Brain microvascular endothelial cell (primary cell): ENCODE results near the gene DMPK.

Source experiments
- DNase-seq: peaks from one replicate; pipeline ENCODE4 v3.0.0-alpha.2; 2020
- H3K27ac ChIP-seq: fragments of 250-450 bp; sonication (Bioruptor Pico); 2 replicates; pipeline ENCODE4 v1.5.1; 2020; ENCODE audit warnings: mild to moderate bottlenecking, moderate library complexity
- H3K27me3 ChIP-seq: fragments of 250-450 bp; sonication (Bioruptor Pico); replicated peaks from 2 replicates; pipeline ENCODE4 v1.5.1; 2020; ENCODE audit warnings: mild to moderate bottlenecking
- H3K36me3 ChIP-seq: fragments of 250-450 bp; sonication (Bioruptor Pico); replicated peaks from 2 replicates; pipeline ENCODE4 v1.5.1; 2020; ENCODE audit warnings: mild to moderate bottlenecking
- H3K4me3 ChIP-seq: 2 replicates; pipeline ENCODE4 v1.5.1; 2011; ENCODE audit warnings: low read depth, mild to moderate bottlenecking, control low read depth, low read length, moderate library complexity
- in situ Hi-C: cut with HindIII; loops from 2 replicates; pipeline ENCODE4 v1.10.0; 2017; ENCODE audit warnings: low sequenced_read_pairs, low pct_ligation_motif_present
- TF ChIP-seq, protein P1 (sequence below): IDR thresholded peaks from 2 replicates; pipeline ENCODE4 v1.5.1; 2011; ENCODE audit warnings: low read depth, mild to moderate bottlenecking, moderate library complexity, low read length, control low read depth, inconsistent platforms; ENCODE audit errors: missing control alignments

The DMPK gene

DNA sequence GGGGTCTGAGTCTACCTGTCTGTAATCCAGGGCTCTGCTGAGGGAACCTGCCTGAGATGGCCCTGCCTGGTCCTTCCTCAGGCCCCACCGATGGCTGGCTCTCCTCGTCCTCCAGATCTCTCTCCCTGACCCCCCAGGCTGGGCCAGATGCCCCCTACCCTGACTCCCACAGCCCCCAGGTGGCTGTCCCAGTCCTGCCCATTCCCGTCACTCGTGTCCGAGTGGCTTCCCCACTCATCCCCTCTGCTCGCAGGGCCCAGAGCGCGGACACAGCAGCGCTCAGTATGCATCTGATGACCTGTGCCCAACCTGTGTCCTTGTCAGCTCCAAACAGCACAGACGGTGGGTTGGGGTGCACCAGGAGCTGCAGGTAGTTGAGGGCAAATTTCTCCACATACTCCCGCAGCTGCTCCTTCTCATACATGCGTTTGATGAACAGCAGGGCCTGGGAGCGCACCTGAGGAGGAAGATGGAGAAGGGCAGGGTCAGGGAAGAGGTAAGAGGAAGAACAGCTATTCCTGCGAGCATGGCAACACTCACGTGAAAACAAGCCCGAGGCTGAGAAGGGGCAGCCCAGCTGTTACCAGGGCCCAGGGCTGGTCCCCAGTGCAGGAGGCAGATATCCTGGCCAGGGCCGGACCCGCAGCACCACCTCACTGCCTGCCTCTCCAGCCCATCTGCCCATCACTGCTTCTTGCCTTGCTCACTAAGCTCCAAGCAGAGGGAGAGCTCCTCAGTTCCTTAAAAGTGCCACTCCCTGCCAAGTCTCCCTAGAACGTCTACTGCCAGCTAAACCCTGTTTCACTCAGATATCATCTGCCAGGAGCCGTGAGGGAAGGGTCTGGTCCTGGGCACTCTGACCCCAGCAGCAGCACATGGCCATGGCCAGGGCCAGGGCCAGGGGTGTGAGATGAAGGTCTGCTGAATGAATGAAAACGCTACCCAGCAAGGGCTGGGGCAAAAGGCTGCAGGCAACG lies 43.9 kb upstream of the DMPK start:
- H3K27me3 ChIP-seq, result no peaks in the 10 kb centered on the region
- TF ChIP-seq, protein P1, sequence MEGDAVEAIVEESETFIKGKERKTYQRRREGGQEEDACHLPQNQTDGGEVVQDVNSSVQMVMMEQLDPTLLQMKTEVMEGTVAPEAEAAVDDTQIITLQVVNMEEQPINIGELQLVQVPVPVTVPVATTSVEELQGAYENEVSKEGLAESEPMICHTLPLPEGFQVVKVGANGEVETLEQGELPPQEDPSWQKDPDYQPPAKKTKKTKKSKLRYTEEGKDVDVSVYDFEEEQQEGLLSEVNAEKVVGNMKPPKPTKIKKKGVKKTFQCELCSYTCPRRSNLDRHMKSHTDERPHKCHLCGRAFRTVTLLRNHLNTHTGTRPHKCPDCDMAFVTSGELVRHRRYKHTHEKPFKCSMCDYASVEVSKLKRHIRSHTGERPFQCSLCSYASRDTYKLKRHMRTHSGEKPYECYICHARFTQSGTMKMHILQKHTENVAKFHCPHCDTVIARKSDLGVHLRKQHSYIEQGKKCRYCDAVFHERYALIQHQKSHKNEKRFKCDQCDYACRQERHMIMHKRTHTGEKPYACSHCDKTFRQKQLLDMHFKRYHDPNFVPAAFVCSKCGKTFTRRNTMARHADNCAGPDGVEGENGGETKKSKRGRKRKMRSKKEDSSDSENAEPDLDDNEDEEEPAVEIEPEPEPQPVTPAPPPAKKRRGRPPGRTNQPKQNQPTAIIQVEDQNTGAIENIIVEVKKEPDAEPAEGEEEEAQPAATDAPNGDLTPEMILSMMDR, result no peak
- DNase-seq, result no peak
- no peak overlapping the region for H3K4me3 ChIP-seq
- in situ Hi-C loops, result no loop called here
- H3K36me3 ChIP-seq, result peaks cover 63% of the 10 kb centered on the region
- H3K27ac ChIP-seq, result no peak overlapping the region

DNA sequence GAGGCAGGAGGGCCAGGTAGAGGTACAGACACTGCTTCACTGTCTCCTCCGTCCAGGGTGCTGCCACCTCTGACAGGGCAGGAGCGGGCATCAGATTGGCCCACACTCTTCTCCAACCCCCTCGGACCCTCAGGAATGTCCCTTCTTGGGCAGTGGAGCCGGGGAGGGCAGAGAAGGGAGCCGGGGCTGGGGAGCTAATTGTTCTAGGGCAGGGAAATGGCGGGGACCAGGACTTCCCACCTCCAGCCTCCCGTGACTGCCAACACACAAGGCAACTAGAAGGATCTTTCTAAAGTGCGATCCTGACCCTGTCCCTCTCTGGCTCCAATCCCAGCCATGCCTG lies 42.9 kb upstream of the DMPK start:
- Histone ChIP-seq H3K36me3 (peaks cover 65% of the 10 kb centered on the region), H3K27me3 (no peaks in the 10 kb centered on the region), H3K27ac (no peak overlapping the region), H3K4me3 (no peak overlapping the region)
- no peak for DNase-seq
- TF ChIP-seq, protein P1, result no peak
- in situ Hi-C loops, result no loop called here

DNA sequence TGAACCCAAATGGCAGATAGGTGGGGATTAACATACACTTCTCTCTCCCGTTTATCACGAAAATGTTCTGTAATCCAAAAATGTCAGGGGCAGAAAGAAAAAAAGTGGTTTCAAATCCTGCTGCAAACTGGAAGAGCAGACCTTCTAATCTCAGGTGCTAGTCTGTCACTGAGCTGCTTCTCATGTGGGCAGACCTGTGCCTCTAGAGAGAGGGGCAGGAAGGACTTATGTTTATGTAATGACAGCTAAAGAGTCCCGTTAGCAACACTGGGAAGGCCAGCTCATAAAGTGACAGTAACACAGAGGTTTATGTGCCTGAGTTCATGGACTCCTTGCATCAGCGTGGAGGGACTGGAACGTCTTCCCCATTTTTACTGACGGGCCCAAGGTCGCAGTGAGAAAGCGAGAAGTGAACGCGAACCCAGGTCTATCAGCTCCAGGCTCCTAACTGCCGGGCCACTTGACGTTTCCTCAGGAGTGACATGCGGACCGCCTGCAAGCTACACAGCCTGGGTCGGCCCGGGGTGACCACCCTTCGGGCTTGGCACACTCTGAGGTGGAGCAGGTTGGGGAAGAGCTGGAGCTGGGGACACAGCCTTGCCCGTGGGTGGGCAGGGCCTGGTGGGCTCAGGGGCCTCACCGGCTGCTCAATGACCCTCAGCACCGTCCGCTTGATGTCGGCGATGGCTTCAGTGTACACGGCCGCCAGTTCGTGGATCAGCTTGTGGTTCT lies 42.4 kb upstream of the DMPK start:
- no peak for DNase-seq
- Histone ChIP-seq H3K4me3 (no peak overlapping the region), H3K36me3 (peaks cover 65% of the 10 kb centered on the region), H3K27ac (no peak overlapping the region), H3K27me3 (no peaks in the 10 kb centered on the region)
- in situ Hi-C loops, result no loop called here
- TF ChIP-seq, protein P1, result no peak

DNA sequence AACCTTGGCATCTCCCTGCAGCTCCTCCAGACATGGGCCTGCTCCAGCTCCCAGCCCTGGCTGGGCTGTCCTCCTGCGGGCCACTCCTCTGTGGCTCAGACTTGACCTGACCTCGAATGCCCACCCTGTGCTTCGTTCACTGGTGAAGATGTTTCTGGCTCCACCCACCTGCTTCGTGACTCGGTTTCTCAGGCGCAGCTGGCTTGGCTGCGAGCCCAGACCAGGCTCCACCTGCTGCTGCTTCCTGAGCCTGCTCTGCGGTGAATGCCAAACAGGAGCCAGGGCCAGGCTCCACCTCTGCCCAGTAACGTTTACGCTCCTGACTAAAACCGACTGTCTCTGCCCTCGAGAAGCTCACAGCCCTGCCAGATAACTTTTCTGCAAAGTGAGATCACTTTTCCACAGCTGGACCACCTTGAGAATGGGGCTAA lies 41.8 kb upstream of the DMPK start:
- Histone ChIP-seq H3K27me3 (no peaks in the 10 kb centered on the region), H3K4me3 (no peak overlapping the region), H3K36me3 (peaks cover 58% of the 10 kb centered on the region), H3K27ac (no peak overlapping the region)
- TF ChIP-seq, protein P1, result no peak
- in situ Hi-C loops, result no loop called here
- DNase-seq, result no peak

DNA sequence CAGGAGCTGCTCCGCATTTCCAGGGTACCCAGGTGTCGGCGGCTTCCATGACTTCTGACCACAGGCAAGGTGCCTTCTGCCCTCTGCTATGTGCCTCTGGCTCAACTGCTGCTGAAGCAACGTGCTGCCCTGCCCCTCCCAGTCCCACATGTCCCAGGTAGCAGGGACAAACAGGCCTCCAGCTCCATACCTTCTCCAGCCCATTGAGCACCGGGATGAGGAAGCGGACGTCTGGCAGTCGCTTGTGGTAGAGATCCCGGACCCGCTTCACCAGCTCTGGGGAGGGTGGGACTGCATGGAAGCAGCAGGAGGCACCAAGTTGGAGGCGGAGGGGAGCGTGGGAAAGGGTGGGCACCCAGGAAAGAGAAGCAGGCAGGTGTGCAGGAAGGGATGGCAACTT lies 40.9 kb upstream of the DMPK start:
- Histone ChIP-seq H3K27ac (no peak overlapping the region), H3K36me3 (peaks cover 49% of the 10 kb centered on the region), H3K27me3 (no peaks in the 10 kb centered on the region), H3K4me3 (no peak overlapping the region)
- in situ Hi-C loops, result no loop called here
- TF ChIP-seq, protein P1, result no peak
- no peak for DNase-seq
